K562 (cell line): ENCODE results near the gene AAK1. TPM values are rescaled to one million over a fixed set of nuclear protein-coding genes. Genes with fewer than 3 reads are reported as not detected.
A peak's percentile ranks its signal among the peaks of the same experiment; 100 is the strongest.
"Not testable (repeated sequence)": the region's sequence is repeated elsewhere in the genome, so short reads cannot be mapped to it uniquely, and the experiment has no call there.

Source experiments
- ATAC-seq: fragments of 200-7000 bp; cut with Tn5 transposase; 3 replicates; pipeline ENCODE4 v1.9.1; 2020; ENCODE audit warnings: moderate library complexity
- BruUV-seq: library from RNA; stranded (reverse); fragments of 400-500 nt; replicated peaks from 2 replicates; lab custom pipeline; 2021; lab: Mats Ljungman, UMichigan
- CTCF ChIA-PET: fragments of 300-600 bp; formaldehyde crosslinking; extraction: SDS; loops from one replicate; lab custom pipeline; 2021; ENCODE audit warnings: low intra/inter-chr PET ratio; lab: Yijun Ruan, JAX
- POLR2A ChIA-PET: fragments of 300-600, 350-650 bp; sonication (Branson Sonifier 250); formaldehyde crosslinking; extraction: SDS; loops from one replicate; lab custom pipeline; 2021; ENCODE audit warnings: antibody characterized with exemption, inconsistent platforms; lab: Yijun Ruan, JAX
- DNase-seq, 4 experiments: peaks; one replicate each; pipeline versions ENCODE4 v3.0.0 to v3.0.0-alpha.2; 2011 to 2018; ENCODE audit warnings: low spot score in 3 of 4, mixed read lengths in 3 of 4; ENCODE audit errors: extremely low read depth in 1 of 4
- FAIRE-seq: peaks from 2 replicates; lab custom pipeline; 2011; peaks lifted over from hg19 to GRCh38; lab: Jason Lieb, UNC
- H2AFZ ChIP-seq: 2 replicates; pipeline ENCODE4 v1.6.0; 2011; ENCODE audit warnings: low read depth, low read length, control low read depth, inconsistent platforms
- H3K27ac ChIP-seq: fragments of 200-600 bp; 3 replicates; pipeline ENCODE4 v1.8.0; 2011; ENCODE audit warnings: low read depth, mild to moderate bottlenecking, control low read depth, inconsistent platforms, low read length, moderate library complexity, mixed read lengths; ENCODE audit errors: extremely low read depth
- H3K27me3 ChIP-seq, 2 experiments: fragments of 300-600 bp in 1 of 2; 2 replicates in 1 of 2; 3 replicates in 1 of 2; pipeline versions ENCODE4 v1.6.0 to v1.8.0; 2011; ENCODE audit warnings: inconsistent platforms in 2 of 2, low read length in 2 of 2, mild to moderate bottlenecking in 1 of 2, mixed read lengths in 1 of 2, moderate library complexity in 1 of 2; ENCODE audit not compliant: control insufficient read depth in 2 of 2, insufficient read depth in 2 of 2
- H3K36me3 ChIP-seq: fragments of 300-600 bp; 3 replicates; pipeline ENCODE4 v1.8.0; 2011; ENCODE audit warnings: mild to moderate bottlenecking, low read length, inconsistent platforms; ENCODE audit not compliant: control insufficient read depth, insufficient read depth
- H3K4me1 ChIP-seq, 2 experiments: fragments of 200-600 bp in 1 of 2; replicated peaks in 1 of 2; 2 replicates in 1 of 2; 3 replicates in 1 of 2; pipeline versions ENCODE4 v1.5.1 to v1.8.0; 2011; ENCODE audit warnings: inconsistent platforms in 2 of 2, low read length in 2 of 2, mild to moderate bottlenecking in 1 of 2, mixed read lengths in 1 of 2, moderate library complexity in 1 of 2; ENCODE audit not compliant: control insufficient read depth in 2 of 2, insufficient read depth in 2 of 2
- H3K4me2 ChIP-seq: 2 replicates; pipeline ENCODE4 v1.6.1; 2011; ENCODE audit warnings: low read length, control low read depth, inconsistent platforms, mixed read lengths; ENCODE audit not compliant: insufficient read depth
- H3K4me3 ChIP-seq: fragments of 200-600 bp; sonication (generic), shearing (Covaris generic); 2 replicates; pipeline ENCODE4 v1.5.1; 2016; ENCODE audit warnings: control low read depth, inconsistent platforms
- H3K79me2 ChIP-seq: fragments of 200-600 bp; 3 replicates; pipeline ENCODE4 v1.8.0; 2011; ENCODE audit warnings: low read length, inconsistent platforms; ENCODE audit not compliant: control insufficient read depth, insufficient read depth
- H3K9ac ChIP-seq, 2 experiments: 2 replicates each; pipeline versions ENCODE4 v1.6.0 to v1.6.1; 2011; ENCODE audit warnings: low read depth in 2 of 2, low read length in 2 of 2, control low read depth in 1 of 2, inconsistent platforms in 1 of 2, mild to moderate bottlenecking in 1 of 2, mixed read lengths in 1 of 2; ENCODE audit not compliant: insufficient read depth in 1 of 2
- H3K9me1 ChIP-seq: one replicate; pipeline ENCODE4 v1.6.0; 2011; ENCODE audit warnings: inconsistent platforms, mild to moderate bottlenecking, low read length, moderate library complexity; ENCODE audit not compliant: control insufficient read depth, insufficient read depth
- H3K9me3 ChIP-seq: replicated peaks from 2 replicates; pipeline ENCODE4 v1.5.1; 2011; ENCODE audit warnings: low read depth, low read length, inconsistent platforms; ENCODE audit not compliant: control insufficient read depth, insufficient read depth
- H4K20me1 ChIP-seq: replicated peaks from 2 replicates; pipeline ENCODE4 v1.6.1; 2011; ENCODE audit warnings: low read length, inconsistent platforms, mixed read lengths; ENCODE audit not compliant: control insufficient read depth, insufficient read depth
- DPF2 ChIP-seq: fragments of 450-650 bp; IDR thresholded peaks from 2 replicates; pipeline ENCODE4 v1.6.1; 2016
- FOXA3 ChIP-seq, 2 experiments: fragments of 450-650 bp in 1 of 2; sonication (generic) in 1 of 2; formaldehyde crosslinking; IDR thresholded peaks in 1 of 2; conservative IDR thresholded peaks in 1 of 2; 2 replicates each; pipeline versions ENCODE4 v1.4.0 to v1.8.0; 2020 to 2022; ENCODE audit warnings: mild to moderate bottlenecking in 2 of 2, missing genetic modification reagents in 1 of 2
- FOXK2 ChIP-seq, 2 experiments: fragments of 450-650 bp; IDR thresholded peaks in 1 of 2; conservative IDR thresholded peaks in 1 of 2; 2 replicates each; pipeline ENCODE4 v1.6.1; 2016; ENCODE audit warnings: low read depth in 2 of 2, mild to moderate bottlenecking in 1 of 2
- PKNOX1 ChIP-seq: fragments of 450-650 bp; IDR thresholded peaks from 2 replicates; pipeline ENCODE4 v1.6.1; 2016
- SMARCE1 ChIP-seq: fragments of 450-650 bp; IDR thresholded peaks from 2 replicates; pipeline ENCODE4 v1.7.1; 2016; ENCODE audit warnings: mild to moderate bottlenecking
- ZNF3 ChIP-seq: fragments of 250-450 bp; sonication (Bioruptor Pico); IDR thresholded peaks from 2 replicates; pipeline ENCODE4 v1.5.0; 2021; ENCODE audit warnings: mild to moderate bottlenecking, moderate library complexity
- WGBS: fragments of 100-300 bp; shearing (Covaris generic); methylation state at CpG from one replicate; pipeline ENCODE4 v1.1.6; 2016; ENCODE audit warnings: low coverage, mixed read lengths; ENCODE audit not compliant: insufficient coverage; ENCODE audit errors: missing lambda C conversion rate; 5-methylcytosine and 5-hydroxymethylcytosine counted together
- in situ Hi-C: fragments of 300-500 bp; cut with MboI; formaldehyde crosslinking; loops from 4 replicates; pipeline ENCODE4 v1.15.0; 2018; ENCODE audit warnings: inconsistent platforms, mixed read lengths
- intact Hi-C: fragments of 100-400 bp; cut with micrococcal nuclease; formaldehyde crosslinking; loops from 2 replicates; pipeline ENCODE4 v1.14.2; 2022
- polyA plus RNA-seq, 8 experiments: library from polyadenylated mRNA; depleted of rRNA in 4 of 8; stranded (reverse) in 5 of 8; unstranded in 3 of 8; fragments of >200 nt; fragmentation: Nextera tagmentation in 2 of 8; fragmentation: Illumina TruSeq in 1 of 8; extraction: Ambion mirVana in 2 of 8; extraction: Trizol in 1 of 8; gene quantifications; 2 replicates each; pipeline versions ENCODE4 v1.2.1 to v1.2.3, GENCODE V29; 2011 to 2014; ENCODE audit warnings: inconsistent platforms in 1 of 8, missing spikeins in 1 of 8
- total RNA-seq, 7 experiments: library from RNA; depleted of rRNA in 6 of 7; stranded (reverse); fragments of >200 nt in 6 of 7; fragmentation: Illumina TruSeq in 2 of 7; extraction: Trizol in 2 of 7; gene quantifications; 2 replicates each; pipeline versions ENCODE4 v1.2.1 to v1.2.3, GENCODE V29; 2011 to 2021; ENCODE audit warnings: low replicate concordance in 1 of 7

The AAK1 gene
- total and polyA plus RNA-seq, 9 of the 15 experiments (the other 6 are each of a cell fraction or from before 2014, with no cell fraction given), result 0.89 to 17.1 (median 6.0) TPM

DNA sequence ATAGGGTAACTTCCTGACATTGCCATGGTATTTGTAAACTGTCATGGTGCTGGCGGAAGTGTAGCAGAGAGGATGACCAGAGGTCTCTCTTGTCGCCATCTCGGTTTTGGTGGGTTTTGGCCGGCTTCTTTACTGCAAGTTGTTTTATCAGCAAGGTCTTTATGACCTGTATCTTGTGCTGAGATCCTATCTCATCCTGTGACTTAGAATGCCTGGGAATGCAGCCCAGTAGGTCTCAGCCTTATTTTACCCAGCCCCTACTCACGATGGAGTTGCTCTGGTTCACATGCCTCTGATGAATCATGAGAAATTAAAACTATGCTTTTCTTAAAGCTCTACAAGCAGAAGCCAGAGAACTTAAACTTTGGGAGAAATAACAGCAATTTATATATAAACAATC is 193.6 kb downstream of the AAK1 start (continued):
- TF ChIP-seq ZNF3 (CRISPR knock-in tag), result no peak
- TF ChIP-seq, all 486 proteins: peak for 0

DNA sequence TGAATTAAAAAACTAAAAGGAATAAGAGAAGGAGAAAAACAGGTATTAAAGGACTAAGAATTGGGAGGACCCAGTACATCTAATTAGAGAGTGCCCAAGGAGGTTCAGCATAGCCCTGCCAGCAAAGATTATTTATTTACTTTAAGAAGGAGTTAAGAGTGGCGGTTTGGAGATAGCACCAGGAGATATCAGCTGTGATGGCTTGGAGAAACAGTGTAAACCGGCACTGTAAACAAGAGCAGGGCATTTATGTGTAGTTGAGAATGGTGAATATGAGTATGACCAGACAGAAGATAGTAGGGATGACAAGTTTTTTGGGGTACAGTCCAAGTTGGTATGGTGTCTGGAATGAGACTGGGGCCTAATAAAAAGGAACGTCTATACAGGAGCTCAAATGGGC is 199.9 kb downstream of the AAK1 start:
- H3K79me2 ChIP-seq, H3K4me3 ChIP-seq, H3K27me3 ChIP-seq, H3K4me1 ChIP-seq, BruUV-seq, CTCF ChIA-PET, intact Hi-C loops, H3K9ac ChIP-seq, H3K4me2 ChIP-seq, H3K9me3 ChIP-seq, ATAC-seq, H4K20me1 ChIP-seq, H3K27ac ChIP-seq, in situ Hi-C loops, FAIRE-seq, H3K36me3 ChIP-seq, H3K9me1 ChIP-seq, DNase-seq: not testable (repeated sequence)
- TF ChIP-seq PKNOX1, result peak; percentile 18; the same call in 1 of the 2 replicates
- peak; percentile 61; the same call in 1 of the 2 replicates for TF ChIP-seq SMARCE1
- peak in 1 of 2 experiments; percentile 42; a peak in 1 of 4 replicates for TF ChIP-seq FOXK2 (conservative IDR thresholded peaks at IDR 0.05 in 1 of 2, IDR thresholded peaks at IDR 0.05 in 1 of 2; ENCODE audit: low read depth in 2 of 2)
- 0 out of 2 replicates have a peak, but pooled peaks have one; percentile 15 for TF ChIP-seq DPF2
- TF ChIP-seq FOXA3 (CRISPR knock-in tag; conservative IDR thresholded peaks at IDR 0.05 in 1 of 2, IDR thresholded peaks at IDR 0.05 in 1 of 2), result peak in 1 of 2 experiments; percentile 63; a peak in 2 of 4 replicates
- H2AFZ ChIP-seq, result peak overlapping the region; percentile 62
- WGBS, result 8% methylated on average over 3 of the region's 3 CpGs
- POLR2A ChIA-PET, result interaction anchor here (1.3 kb wide), 1 partner anchor 10 kb away, joined by 4 read pairs; no protein-coding TSS in a partner anchor
